ENCODE results near the gene HS3ST3A1. TPM values are rescaled to one million over a fixed set of nuclear protein-coding genes. Genes with fewer than 3 reads are reported as not detected.

Gene HS3ST3A1
- total and polyA plus RNA-seq, 7 donors: 1.5 to 3.7 (median 2.5) TPM; not detected in 2

DNA sequence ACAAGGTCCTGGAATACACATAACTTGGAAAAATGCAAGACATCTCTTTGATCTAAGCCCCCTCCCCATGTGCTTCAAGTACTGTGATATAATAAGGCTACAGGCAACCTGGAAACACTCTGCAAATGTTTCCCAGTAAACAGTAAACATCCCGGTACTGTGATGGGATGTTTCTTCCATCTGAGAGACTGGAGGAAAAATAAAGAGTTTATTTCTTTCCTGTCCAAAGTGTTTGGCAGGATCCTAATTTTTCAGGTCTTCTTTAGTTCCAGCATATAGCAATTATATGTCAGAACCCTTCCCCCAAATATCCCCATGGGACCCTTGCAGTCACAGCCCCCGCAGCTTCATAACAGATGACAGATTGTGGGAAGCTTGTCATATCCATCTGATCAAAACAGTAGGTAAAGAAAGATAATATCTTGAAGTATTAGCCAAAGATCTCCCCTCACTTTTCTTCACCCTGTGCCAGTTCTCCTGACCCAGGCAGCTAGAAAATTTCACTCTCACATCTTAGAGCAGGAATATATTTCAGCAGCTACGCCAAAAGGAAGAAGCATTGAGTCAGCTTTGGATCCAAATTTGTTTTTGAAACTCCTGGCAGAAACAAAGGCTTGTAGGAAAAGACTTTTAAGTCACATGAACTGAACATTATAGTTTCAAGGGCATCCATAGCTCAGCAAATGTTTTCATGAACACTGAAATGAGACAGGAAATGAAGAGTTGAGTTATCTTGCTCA is 141.3 kb downstream of the HS3ST3A1 start:
- H3K4me1 ChIP-seq: no peaks in the 10 kb centered on the region
- TF ChIP-seq CTCF (IDR thresholded peaks at IDR 0.05) (no peak), POLR2A (IDR thresholded peaks at IDR 0.05) (no peak), POLR2AphosphoS5 (IDR thresholded peaks at IDR 0.05) (no peak), EP300 (IDR thresholded peaks at IDR 0.05) (no peak)
- H3K27ac ChIP-seq: no peak overlapping the region
- 72 to 74% methylated on average over 3 of the region's 3 CpGs for WGBS, 2 donors
- H3K36me3 ChIP-seq: no peaks in the 10 kb centered on the region
- H3K9me3 ChIP-seq: no peaks in the 10 kb centered on the region
- no peaks in the 10 kb centered on the region for H3K27me3 ChIP-seq
- H3K4me3 ChIP-seq: no peak overlapping the region
- no peak for DNase-seq
- intact Hi-C loops (cut with DNase I): no loop called here

DNA sequence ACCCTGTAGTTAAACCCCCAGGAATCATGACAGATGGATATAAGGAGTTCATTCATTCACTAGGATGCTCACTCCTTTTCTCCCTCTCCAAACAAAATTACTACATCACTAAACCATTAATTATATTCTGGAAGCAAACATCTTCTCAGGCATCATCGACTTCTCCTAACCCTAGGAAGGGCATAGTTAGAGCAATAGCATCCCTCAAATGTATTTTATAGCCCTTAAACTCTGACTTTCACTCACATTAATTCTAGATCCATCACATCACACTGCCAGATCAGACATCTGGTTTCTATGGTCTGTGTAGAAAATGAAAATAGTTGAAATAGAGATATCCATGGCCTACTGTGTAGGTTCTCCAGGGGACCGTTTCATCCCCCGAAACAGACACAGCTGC is 143.9 kb downstream of the HS3ST3A1 start:
- no peaks in the 10 kb centered on the region for H3K4me1 ChIP-seq
- H3K27ac ChIP-seq: no peak overlapping the region
- H3K27me3 ChIP-seq: no peaks in the 10 kb centered on the region
- no peak overlapping the region for H3K4me3 ChIP-seq
- no peaks in the 10 kb centered on the region for H3K9me3 ChIP-seq
- intact Hi-C loops (cut with DNase I): no loop called here
- no peaks in the 10 kb centered on the region for H3K36me3 ChIP-seq
- TF ChIP-seq EP300 (IDR thresholded peaks at IDR 0.05) (no peak), POLR2A (IDR thresholded peaks at IDR 0.05) (no peak), CTCF (IDR thresholded peaks at IDR 0.05) (no peak), POLR2AphosphoS5 (IDR thresholded peaks at IDR 0.05) (no peak)
- no peak for DNase-seq
- WGBS, 2 donors: 76 to 88% methylated on average over 3 of the region's 3 CpGs

Small RNA genes within 50 kb of the gene (small RNA-seq; reads per million reads assigned to genes)
- 0 reads per million in 3 donors for gene MIR548H3

All from sigmoid colon (tissue), 7 donors.